GM20000 (cell line): Measurements from ENCODE around the gene RPLP2.

Experiments
- DNase-seq: peaks from one replicate; pipeline ENCODE4 v3.0.0; 2012; ENCODE audit warnings: low spot score
- CTCF ChIP-seq: IDR thresholded peaks from 2 replicates; pipeline ENCODE4 v1.5.1; 2012; ENCODE audit warnings: mild to moderate bottlenecking, control low read depth; ENCODE audit errors: extremely low read depth, missing control alignments

Gene RPLP2

GRCh38 chr11:825366-826226, 15.8 kb downstream of the RPLP2 start:
- no peak for TF ChIP-seq CTCF
- DNase-seq, result no peak

- no peak for TF ChIP-seq CTCF
- peak; percentile 63 for DNase-seq
Measured at GRCh38 chr11:826227-826621, 16.5 kb downstream of the RPLP2 start.

- TF ChIP-seq CTCF, result no peak
- DNase-seq, result no peak
Measured at GRCh38 chr11:826836-827145, 17.0 kb downstream of the RPLP2 start.

- DNase-seq, result peak; percentile 88
- TF ChIP-seq CTCF, result no peak
Measured at GRCh38 chr11:827146-827896, 17.6 kb downstream of the RPLP2 start.

GRCh38 chr11:827897-828192, 18.1 kb downstream of the RPLP2 start, which contains the start of gene CRACR2B:
Gene CRACR2B (plus strand): TSS chr11:827919. CDS start chr11:828608, 689 bp downstream.
- TF ChIP-seq CTCF, result no peak
- peak; percentile 54 for DNase-seq

GRCh38 chr11:828506-829175, 18.9 kb downstream of the RPLP2 start:
- DNase-seq, result no peak
- no peak for TF ChIP-seq CTCF
